ENCODE data around the gene NEIL3.
A peak's percentile ranks its signal among the peaks of the same experiment; 100 is the strongest.

NEIL3 gene

GRCh38 chr4:177271915-177272766 is 37.5 kb upstream of the NEIL3 start:
- Histone ChIP-seq H3K4me1 (ENCODE audit: insufficient read depth, low read length) (peaks cover 4% of the 10 kb centered on the region; the same call in 1 of the 2 replicates), H3K36me3 (ENCODE audit: insufficient read depth, low read length) (no peaks in the 10 kb centered on the region), H3K79me2 (ENCODE audit: insufficient read depth, low read length) (no peaks in the 10 kb centered on the region), H3K9ac (ENCODE audit: low read depth, low read length) (no peak overlapping the region), H3K4me2 (ENCODE audit: insufficient read depth, low read length) (no peak overlapping the region), H3K4me3 (ENCODE audit: low read depth in 1 of 2, low read length in 2 of 2) (no peak overlapping the region), H3K27ac (ENCODE audit: low read length) (no peak overlapping the region), H4K20me1 (ENCODE audit: insufficient read depth, low read length) (no peaks in the 10 kb centered on the region), H2AFZ (ENCODE audit: low read depth, low read length) (peak overlapping the region; percentile 22; the same call in 1 of the 2 replicates), H3K9me3 (ENCODE audit: insufficient read depth, low read length, severe bottlenecking) (peaks cover 3% of the 10 kb centered on the region), H3K27me3 (ENCODE audit: insufficient read depth, low read length, poor library complexity) (no peaks in the 10 kb centered on the region)
- TF ChIP-seq, protein P1, sequence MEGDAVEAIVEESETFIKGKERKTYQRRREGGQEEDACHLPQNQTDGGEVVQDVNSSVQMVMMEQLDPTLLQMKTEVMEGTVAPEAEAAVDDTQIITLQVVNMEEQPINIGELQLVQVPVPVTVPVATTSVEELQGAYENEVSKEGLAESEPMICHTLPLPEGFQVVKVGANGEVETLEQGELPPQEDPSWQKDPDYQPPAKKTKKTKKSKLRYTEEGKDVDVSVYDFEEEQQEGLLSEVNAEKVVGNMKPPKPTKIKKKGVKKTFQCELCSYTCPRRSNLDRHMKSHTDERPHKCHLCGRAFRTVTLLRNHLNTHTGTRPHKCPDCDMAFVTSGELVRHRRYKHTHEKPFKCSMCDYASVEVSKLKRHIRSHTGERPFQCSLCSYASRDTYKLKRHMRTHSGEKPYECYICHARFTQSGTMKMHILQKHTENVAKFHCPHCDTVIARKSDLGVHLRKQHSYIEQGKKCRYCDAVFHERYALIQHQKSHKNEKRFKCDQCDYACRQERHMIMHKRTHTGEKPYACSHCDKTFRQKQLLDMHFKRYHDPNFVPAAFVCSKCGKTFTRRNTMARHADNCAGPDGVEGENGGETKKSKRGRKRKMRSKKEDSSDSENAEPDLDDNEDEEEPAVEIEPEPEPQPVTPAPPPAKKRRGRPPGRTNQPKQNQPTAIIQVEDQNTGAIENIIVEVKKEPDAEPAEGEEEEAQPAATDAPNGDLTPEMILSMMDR (IDR thresholded peaks at IDR 0.05; ENCODE audit: borderline replicate concordance, extremely low read depth, low read length, poor library complexity, severe bottlenecking): no peak
- DNase-seq: no peak
- no peak for ATAC-seq (ENCODE audit: insufficient read depth, low read depth)

GRCh38 chr4:177275999-177276398 is 33.7 kb upstream of the NEIL3 start:
- Histone ChIP-seq H3K36me3 (ENCODE audit: insufficient read depth, low read length) (no peaks in the 10 kb centered on the region), H2AFZ (ENCODE audit: low read depth, low read length) (no peak overlapping the region), H3K9me3 (ENCODE audit: insufficient read depth, low read length, severe bottlenecking) (peaks cover 3% of the 10 kb centered on the region), H3K4me2 (ENCODE audit: insufficient read depth, low read length) (no peak overlapping the region), H3K9ac (ENCODE audit: low read depth, low read length) (no peak overlapping the region), H4K20me1 (ENCODE audit: insufficient read depth, low read length) (no peaks in the 10 kb centered on the region), H3K27me3 (ENCODE audit: insufficient read depth, low read length, poor library complexity) (no peaks in the 10 kb centered on the region), H3K79me2 (ENCODE audit: insufficient read depth, low read length) (no peaks in the 10 kb centered on the region), H3K4me1 (ENCODE audit: insufficient read depth, low read length) (peaks cover 2% of the 10 kb centered on the region; the same call in 1 of the 2 replicates), H3K27ac (ENCODE audit: low read length) (no peak overlapping the region), H3K4me3 (ENCODE audit: low read depth in 1 of 2, low read length in 2 of 2) (no peak overlapping the region)
- ATAC-seq (ENCODE audit: insufficient read depth, low read depth) (no peak), DNase-seq (no peak)
- TF ChIP-seq, protein P1 (IDR thresholded peaks at IDR 0.05; ENCODE audit: borderline replicate concordance, extremely low read depth, low read length, poor library complexity, severe bottlenecking): no peak
- no peak for TF ChIP-seq EZH2 (IDR thresholded peaks at IDR 0.05; ENCODE audit: borderline replicate concordance, low read depth, low read length, severe bottlenecking)

DNA sequence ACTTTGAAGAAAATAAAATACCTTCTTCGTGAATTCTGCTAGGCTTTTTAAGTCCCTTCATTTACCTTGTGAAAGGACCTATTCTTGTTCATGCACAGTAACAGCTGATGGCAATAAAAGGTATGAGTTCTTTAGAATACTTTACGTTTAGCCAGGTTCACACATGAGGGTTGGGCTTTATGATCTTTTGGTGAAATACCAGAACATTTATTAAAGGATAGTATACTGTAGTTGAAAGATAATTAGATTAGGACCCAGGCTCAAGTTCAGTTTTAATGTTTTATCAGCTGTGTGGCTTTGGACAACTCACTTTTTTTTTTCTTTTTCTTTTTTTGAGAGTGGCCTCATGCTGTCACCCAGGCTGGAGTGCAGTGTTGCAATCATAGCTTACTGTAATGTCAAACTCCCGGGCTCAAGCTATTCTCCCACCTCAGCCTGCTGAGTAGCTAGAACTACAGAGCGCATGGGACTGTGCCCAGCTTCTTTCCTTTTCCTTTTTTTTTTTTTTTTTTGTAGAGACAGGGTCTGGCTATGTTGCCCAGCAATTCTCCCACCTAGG is 28.2 kb upstream of the NEIL3 start:
- Histone ChIP-seq H3K79me2 (ENCODE audit: insufficient read depth, low read length) (no peaks in the 10 kb centered on the region), H2AFZ (ENCODE audit: low read depth, low read length) (no peak overlapping the region), H3K4me3 (ENCODE audit: low read depth in 1 of 2, low read length in 2 of 2) (no peak overlapping the region), H3K27ac (ENCODE audit: low read length) (no peak overlapping the region), H4K20me1 (ENCODE audit: insufficient read depth, low read length) (no peaks in the 10 kb centered on the region), H3K4me1 (ENCODE audit: insufficient read depth, low read length) (peaks cover 21% of the 10 kb centered on the region), H3K4me2 (ENCODE audit: insufficient read depth, low read length) (no peak overlapping the region), H3K9me3 (ENCODE audit: insufficient read depth, low read length, severe bottlenecking) (no peaks in the 10 kb centered on the region), H3K9ac (ENCODE audit: low read depth, low read length) (no peak overlapping the region), H3K36me3 (ENCODE audit: insufficient read depth, low read length) (no peaks in the 10 kb centered on the region), H3K27me3 (ENCODE audit: insufficient read depth, low read length, poor library complexity) (no peaks in the 10 kb centered on the region)
- ATAC-seq (ENCODE audit: insufficient read depth, low read depth): no peak
- TF ChIP-seq EZH2 (IDR thresholded peaks at IDR 0.05; ENCODE audit: borderline replicate concordance, low read depth, low read length, severe bottlenecking): no peak
- TF ChIP-seq, protein P1 (IDR thresholded peaks at IDR 0.05; ENCODE audit: borderline replicate concordance, extremely low read depth, low read length, poor library complexity, severe bottlenecking): no peak
- no peak for DNase-seq

Measured in DND-41 (cell line).